HCT116 (cell line): Measurements from ENCODE around the gene RAB38. TPM values are rescaled to one million over a fixed set of nuclear protein-coding genes. Genes with fewer than 3 reads are reported as not detected.

ENCODE experiments used
- ATAC-seq: fragments of 200-7000 bp; cut with Tn5 transposase; 2 replicates; pipeline ENCODE4 v1.9.1; 2020; ENCODE audit warnings: mild to moderate bottlenecking, moderate library complexity
- BruUV-seq: library from RNA; stranded (reverse); fragments of 400-500 nt; replicated peaks from 2 replicates; lab custom pipeline; 2021; lab: Mats Ljungman, UMichigan
- CTCF ChIA-PET: fragments of 300-600 bp; sonication (Branson Sonifier 250); formaldehyde crosslinking; loops from one replicate; lab custom pipeline; 2021; ENCODE audit warnings: antibody characterized with exemption; lab: Charles Lee
- POLR2A ChIA-PET: fragments of 300-600, 350-600 bp; sonication (Branson Sonifier 250); formaldehyde crosslinking; loops from one replicate; lab custom pipeline; 2021; ENCODE audit warnings: antibody characterized with exemption; lab: Charles Lee
- RAD21 ChIA-PET, 2 experiments: fragments of 300-600 bp; sonication (Branson Sonifier 250); formaldehyde crosslinking; loops; one replicate each; lab custom pipeline; 2023; ENCODE audit warnings: low total read pairs in 2 of 2; ENCODE audit not compliant: uncharacterized antibody in 2 of 2, unreplicated experiment in 2 of 2, low non-redundant PET in 1 of 2; lab: Charles Lee
- DNase-seq: peaks from one replicate; pipeline ENCODE4 v3.0.0-alpha.2; 2010; ENCODE audit warnings: low read depth, low spot score
- H2AFZ ChIP-seq: fragments of 200-600 bp; shearing (Covaris generic), sonication (generic); 2 replicates; pipeline ENCODE4 v1.6.1; 2017; ENCODE audit warnings: low read depth, mixed run types, mixed read lengths, antibody characterized with exemption, low read length; ENCODE audit not compliant: poor library complexity, severe bottlenecking
- H3K27ac ChIP-seq: 2 replicates; pipeline ENCODE4 v1.5.1; 2012; ENCODE audit warnings: low read depth, low read length
- H3K27me3 ChIP-seq: fragments of 200-600 bp; sonication (generic); 2 replicates; pipeline ENCODE4 v1.6.1; 2016; ENCODE audit warnings: mixed run types, low read length, mixed read lengths; ENCODE audit not compliant: insufficient read depth
- H3K36me3 ChIP-seq, 2 experiments: fragments of 200-500 bp in 1 of 2; fragments of 200-600 bp in 1 of 2; sonication (Bioruptor generic) in 1 of 2; sonication (generic) in 1 of 2; 2 replicates each; pipeline versions ENCODE4 v1.5.1 to v1.6.1; 2014 to 2016; ENCODE audit warnings: low read length in 2 of 2, inconsistent platforms in 1 of 2, mixed read lengths in 1 of 2, mixed run types in 1 of 2; ENCODE audit not compliant: insufficient read depth in 2 of 2, control insufficient read depth in 1 of 2
- H3K4me1 ChIP-seq, 2 experiments: fragments of 200-600 bp in 1 of 2; sonication (generic) in 1 of 2; 2 replicates each; pipeline versions ENCODE4 v1.5.1 to v1.6.1; 2012 to 2017; ENCODE audit warnings: low read length in 2 of 2, inconsistent platforms in 1 of 2, mild to moderate bottlenecking in 1 of 2, mixed read lengths in 1 of 2, mixed run types in 1 of 2, moderate library complexity in 1 of 2; ENCODE audit not compliant: insufficient read depth in 2 of 2, control insufficient read depth in 1 of 2
- H3K4me2 ChIP-seq: fragments of 200-600 bp; sonication (generic); 2 replicates; pipeline ENCODE4 v1.6.1; 2017; ENCODE audit warnings: mixed run types, low read length, mixed read lengths
- H3K4me3 ChIP-seq, 2 experiments: fragments of 200-600 bp in 1 of 2; sonication (generic) in 1 of 2; replicated peaks in 1 of 2; 2 replicates each; pipeline ENCODE4 v1.5.1; 2011 to 2016; ENCODE audit warnings: low read length in 2 of 2, control low read depth in 1 of 2, low read depth in 1 of 2, mild to moderate bottlenecking in 1 of 2, mixed read lengths in 1 of 2, mixed run types in 1 of 2
- H3K79me2 ChIP-seq: fragments of 200-600 bp; sonication (generic); 2 replicates; pipeline ENCODE4 v1.6.1; 2017; ENCODE audit warnings: mild to moderate bottlenecking, mixed run types, low read length, moderate library complexity, mixed read lengths; ENCODE audit not compliant: insufficient read depth
- H3K9ac ChIP-seq: fragments of 200-600 bp; sonication (generic); 2 replicates; pipeline ENCODE4 v1.6.1; 2016; ENCODE audit warnings: low read length, mixed read lengths
- H3K9me2 ChIP-seq: fragments of 200-600 bp; sonication (generic), shearing (Covaris generic); 2 replicates; pipeline ENCODE4 v1.6.1; 2017; ENCODE audit warnings: mixed run types, mild to moderate bottlenecking, moderate library complexity; ENCODE audit not compliant: insufficient read depth
- H3K9me3 ChIP-seq, 2 experiments: fragments of 200-500 bp in 1 of 2; fragments of 200-600 bp in 1 of 2; sonication (Bioruptor generic) in 1 of 2; sonication (generic) in 1 of 2; 2 replicates each; pipeline ENCODE4 v1.6.1; 2014 to 2017; ENCODE audit warnings: low read length in 2 of 2, mixed read lengths in 2 of 2, inconsistent platforms in 1 of 2, low read depth in 1 of 2, mild to moderate bottlenecking in 1 of 2, mixed run types in 1 of 2, moderate library complexity in 1 of 2; ENCODE audit not compliant: control insufficient read depth in 1 of 2, insufficient read depth in 1 of 2
- H4K20me1 ChIP-seq: fragments of 200-600 bp; sonication (generic), shearing (Covaris generic); 2 replicates; pipeline ENCODE4 v1.6.1; 2017; ENCODE audit warnings: mixed run types, mild to moderate bottlenecking, moderate library complexity; ENCODE audit not compliant: insufficient read depth
- EZH2 ChIP-seq: fragments of 200-600 bp; sonication (generic); IDR thresholded peaks from 2 replicates; pipeline ENCODE4 v1.6.1; 2017; ENCODE audit warnings: antibody characterized with exemption, mixed run types
- EZH2phosphoT487 ChIP-seq: fragments of 200-600 bp; IDR thresholded peaks from 2 replicates; pipeline ENCODE4 v1.6.1; 2018; ENCODE audit warnings: antibody characterized with exemption, borderline replicate concordance
- POLR2A ChIP-seq: IDR thresholded peaks from 2 replicates; pipeline ENCODE4 v1.7.0; 2011; ENCODE audit warnings: borderline replicate concordance; ENCODE audit not compliant: insufficient read depth, insufficient read length; ENCODE audit errors: extremely low read depth
- RAD21 ChIP-seq: IDR thresholded peaks from 2 replicates; pipeline ENCODE4 v1.6.1; 2012; ENCODE audit warnings: low read depth, mild to moderate bottlenecking
- SP1 ChIP-seq: IDR thresholded peaks from 2 replicates; pipeline ENCODE4 v1.6.1; 2012; ENCODE audit warnings: low read depth
- TCF7L2 ChIP-seq: IDR thresholded peaks from 2 replicates; pipeline ENCODE4 v1.7.0; 2011; ENCODE audit warnings: borderline replicate concordance, inconsistent platforms; ENCODE audit not compliant: insufficient read depth, insufficient read length; ENCODE audit errors: extremely low read depth
- ZFX ChIP-seq: fragments of 450-650 bp; IDR thresholded peaks from 2 replicates; pipeline ENCODE4 v1.6.1; 2017
- intact Hi-C: fragments of 100-400 bp; cut with micrococcal nuclease; formaldehyde crosslinking; loops from 2 replicates; pipeline ENCODE4 v1.10.0; 2022
- total RNA-seq: library from RNA; stranded (reverse); gene quantifications from one replicate; pipeline ENCODE4 v1.2.1, GENCODE V29; 2021; ENCODE audit not compliant: unreplicated experiment
- TF ChIP-seq, protein P1 (sequence below): IDR thresholded peaks from 2 replicates; pipeline ENCODE4 v1.6.1; 2012; ENCODE audit warnings: low read depth
- TF ChIP-seq, protein P2 (sequence below): IDR thresholded peaks from 2 replicates; pipeline ENCODE4 v1.6.1; 2012
- TF ChIP-seq, protein P3 (sequence below): IDR thresholded peaks from 2 replicates; pipeline ENCODE4 v1.6.1; 2011; ENCODE audit warnings: mild to moderate bottlenecking, low read length, moderate library complexity; ENCODE audit not compliant: insufficient replicate concordance; ENCODE audit errors: extremely low read depth

Gene RAB38
- total RNA-seq, 1 experiment from 2014 or later: 15.1 TPM

DNA sequence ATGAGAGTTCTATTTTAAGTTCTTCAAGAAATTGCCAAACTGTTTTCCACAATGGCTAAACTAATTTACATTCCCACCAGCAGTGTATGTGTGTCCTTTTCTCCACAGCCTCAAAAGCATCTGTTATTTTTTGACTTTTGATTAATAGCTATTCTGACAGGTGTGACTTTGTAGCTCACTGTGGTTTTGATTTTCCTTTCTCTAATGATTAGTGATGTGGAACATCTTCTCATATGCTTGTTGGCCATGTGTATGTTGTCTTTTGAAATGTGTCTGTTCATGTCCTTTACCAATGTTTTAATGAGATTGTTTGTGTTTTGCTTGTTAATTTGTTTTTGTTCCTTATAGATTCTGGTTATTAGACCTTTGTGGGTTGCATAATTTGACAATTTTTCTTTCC is 18.0 kb upstream of the RAB38 start:
- Histone ChIP-seq H3K27me3 (no peaks in the 10 kb centered on the region), H3K4me1 (no peaks in the 10 kb centered on the region), H3K79me2 (no peaks in the 10 kb centered on the region), H3K9ac (no peak overlapping the region), H3K9me2 (no peaks in the 10 kb centered on the region), H3K4me3 (no peak overlapping the region), H3K4me2 (no peak overlapping the region), H3K9me3 (no peaks in the 10 kb centered on the region), H3K27ac (no peak overlapping the region), H2AFZ (no peak overlapping the region), H4K20me1 (no peaks in the 10 kb centered on the region), H3K36me3 (no peaks in the 10 kb centered on the region)
- DNase-seq (no peak), ATAC-seq (no peak)
- BruUV-seq: no TSS peak
- ChIA-PET CTCF (no interaction called here), RAD21 (no interaction called here), POLR2A (no interaction called here)
- TF ChIP-seq, protein P1, sequence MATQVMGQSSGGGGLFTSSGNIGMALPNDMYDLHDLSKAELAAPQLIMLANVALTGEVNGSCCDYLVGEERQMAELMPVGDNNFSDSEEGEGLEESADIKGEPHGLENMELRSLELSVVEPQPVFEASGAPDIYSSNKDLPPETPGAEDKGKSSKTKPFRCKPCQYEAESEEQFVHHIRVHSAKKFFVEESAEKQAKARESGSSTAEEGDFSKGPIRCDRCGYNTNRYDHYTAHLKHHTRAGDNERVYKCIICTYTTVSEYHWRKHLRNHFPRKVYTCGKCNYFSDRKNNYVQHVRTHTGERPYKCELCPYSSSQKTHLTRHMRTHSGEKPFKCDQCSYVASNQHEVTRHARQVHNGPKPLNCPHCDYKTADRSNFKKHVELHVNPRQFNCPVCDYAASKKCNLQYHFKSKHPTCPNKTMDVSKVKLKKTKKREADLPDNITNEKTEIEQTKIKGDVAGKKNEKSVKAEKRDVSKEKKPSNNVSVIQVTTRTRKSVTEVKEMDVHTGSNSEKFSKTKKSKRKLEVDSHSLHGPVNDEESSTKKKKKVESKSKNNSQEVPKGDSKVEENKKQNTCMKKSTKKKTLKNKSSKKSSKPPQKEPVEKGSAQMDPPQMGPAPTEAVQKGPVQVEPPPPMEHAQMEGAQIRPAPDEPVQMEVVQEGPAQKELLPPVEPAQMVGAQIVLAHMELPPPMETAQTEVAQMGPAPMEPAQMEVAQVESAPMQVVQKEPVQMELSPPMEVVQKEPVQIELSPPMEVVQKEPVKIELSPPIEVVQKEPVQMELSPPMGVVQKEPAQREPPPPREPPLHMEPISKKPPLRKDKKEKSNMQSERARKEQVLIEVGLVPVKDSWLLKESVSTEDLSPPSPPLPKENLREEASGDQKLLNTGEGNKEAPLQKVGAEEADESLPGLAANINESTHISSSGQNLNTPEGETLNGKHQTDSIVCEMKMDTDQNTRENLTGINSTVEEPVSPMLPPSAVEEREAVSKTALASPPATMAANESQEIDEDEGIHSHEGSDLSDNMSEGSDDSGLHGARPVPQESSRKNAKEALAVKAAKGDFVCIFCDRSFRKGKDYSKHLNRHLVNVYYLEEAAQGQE: no peak
- no peak for TF ChIP-seq EZH2phosphoT487
- TF ChIP-seq, protein P2, sequence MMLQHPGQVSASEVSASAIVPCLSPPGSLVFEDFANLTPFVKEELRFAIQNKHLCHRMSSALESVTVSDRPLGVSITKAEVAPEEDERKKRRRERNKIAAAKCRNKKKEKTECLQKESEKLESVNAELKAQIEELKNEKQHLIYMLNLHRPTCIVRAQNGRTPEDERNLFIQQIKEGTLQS: no peak
- intact Hi-C loops: no loop called here

DNA sequence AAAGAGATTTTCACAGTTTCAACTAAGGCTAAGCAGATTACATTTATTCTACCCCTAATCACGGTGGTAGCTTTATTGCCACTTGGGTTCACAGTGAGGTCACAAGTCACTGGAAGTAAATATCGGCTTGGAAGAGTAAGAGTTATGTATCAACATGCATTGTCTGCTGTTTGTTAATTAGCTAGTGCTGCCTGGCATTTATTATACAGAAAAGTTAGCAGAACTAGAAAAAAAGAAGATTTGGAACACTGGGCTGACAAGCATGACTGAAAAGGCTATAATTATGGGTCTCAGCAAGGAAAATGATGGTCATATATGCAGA is 13.7 kb upstream of the RAB38 start:
- ChIA-PET POLR2A (no interaction called here), CTCF (no interaction called here), RAD21 (no interaction called here)
- no peak overlapping the region for H3K4me3 ChIP-seq
- no peaks in the 10 kb centered on the region for H3K27me3 ChIP-seq
- TF ChIP-seq TCF7L2 (no peak), EZH2phosphoT487 (no peak), POLR2A (no peak), EZH2 (no peak), ZFX (no peak), SP1 (no peak), RAD21 (no peak)
- TF ChIP-seq, protein P3, sequence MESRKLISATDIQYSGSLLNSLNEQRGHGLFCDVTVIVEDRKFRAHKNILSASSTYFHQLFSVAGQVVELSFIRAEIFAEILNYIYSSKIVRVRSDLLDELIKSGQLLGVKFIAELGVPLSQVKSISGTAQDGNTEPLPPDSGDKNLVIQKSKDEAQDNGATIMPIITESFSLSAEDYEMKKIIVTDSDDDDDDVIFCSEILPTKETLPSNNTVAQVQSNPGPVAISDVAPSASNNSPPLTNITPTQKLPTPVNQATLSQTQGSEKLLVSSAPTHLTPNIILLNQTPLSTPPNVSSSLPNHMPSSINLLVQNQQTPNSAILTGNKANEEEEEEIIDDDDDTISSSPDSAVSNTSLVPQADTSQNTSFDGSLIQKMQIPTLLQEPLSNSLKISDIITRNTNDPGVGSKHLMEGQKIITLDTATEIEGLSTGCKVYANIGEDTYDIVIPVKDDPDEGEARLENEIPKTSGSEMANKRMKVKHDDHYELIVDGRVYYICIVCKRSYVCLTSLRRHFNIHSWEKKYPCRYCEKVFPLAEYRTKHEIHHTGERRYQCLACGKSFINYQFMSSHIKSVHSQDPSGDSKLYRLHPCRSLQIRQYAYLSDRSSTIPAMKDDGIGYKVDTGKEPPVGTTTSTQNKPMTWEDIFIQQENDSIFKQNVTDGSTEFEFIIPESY: no peak
- TF ChIP-seq, protein P2: no peak
- H3K9me3 ChIP-seq: no peaks in the 10 kb centered on the region
- intact Hi-C loops: no loop called here
- H2AFZ ChIP-seq: no peak overlapping the region
- no TSS peak for BruUV-seq
- ATAC-seq (no peak), DNase-seq (no peak)
- H3K27ac ChIP-seq: no peak overlapping the region
- no peaks in the 10 kb centered on the region for H3K79me2 ChIP-seq
- H3K36me3 ChIP-seq: no peaks in the 10 kb centered on the region
- no peaks in the 10 kb centered on the region for H3K9me2 ChIP-seq
- no peaks in the 10 kb centered on the region for H4K20me1 ChIP-seq
- H3K4me1 ChIP-seq: no peaks in the 10 kb centered on the region
- H3K4me2 ChIP-seq: no peak overlapping the region
- no peak overlapping the region for H3K9ac ChIP-seq
